NOMO-1 treated with DMSO at 0.1 percent for 48 hours (cell line): ENCODE results near the gene SASH1.

ENCODE experiments used
- DNase-seq: peaks from one replicate; lab custom pipeline; 2025; ENCODE audit not compliant: unreplicated experiment; lab: John Stamatoyannopoulos, UW

SASH1 gene

GRCh38 chr6:148455225-148455624 is 112.6 kb downstream of the SASH1 start:
- no peak for DNase-seq

GRCh38 chr6:148455674-148456558 is 113.3 kb downstream of the SASH1 start:
- no peak for DNase-seq

- no peak for DNase-seq
Measured at GRCh38 chr6:148457137-148457842, 114.7 kb downstream of the SASH1 start.

- DNase-seq = no peak
Measured at GRCh38 chr6:148457843-148458159, 115.2 kb downstream of the SASH1 start.

GRCh38 chr6:148459238-148459637 is 116.6 kb downstream of the SASH1 start:
- no peak for DNase-seq

GRCh38 chr6:148460876-148461646 is 118.4 kb downstream of the SASH1 start:
- no peak for DNase-seq

- no peak for DNase-seq
Measured at GRCh38 chr6:148461986-148462577, 119.4 kb downstream of the SASH1 start.

GRCh38 chr6:148463671-148464070 is 121.0 kb downstream of the SASH1 start:
- DNase-seq = no peak

- peak; percentile 72 for DNase-seq
Measured at GRCh38 chr6:148464319-148465010, 121.8 kb downstream of the SASH1 start.

GRCh38 chr6:148465011-148465335 is 122.3 kb downstream of the SASH1 start:
- no peak for DNase-seq

- DNase-seq = no peak
Measured at GRCh38 chr6:148465670-148466069, 123.0 kb downstream of the SASH1 start.

GRCh38 chr6:148466158-148466557 is 123.5 kb downstream of the SASH1 start:
- no peak for DNase-seq

- DNase-seq = no peak
Measured at GRCh38 chr6:148467926-148468325, 125.3 kb downstream of the SASH1 start.

- no peak for DNase-seq
Measured at GRCh38 chr6:148470156-148470555, 127.5 kb downstream of the SASH1 start.

- DNase-seq = no peak
Measured at GRCh38 chr6:148470606-148471465, 128.2 kb downstream of the SASH1 start.

GRCh38 chr6:148471624-148472159 is 129.1 kb downstream of the SASH1 start:
- DNase-seq = no peak

- DNase-seq = no peak
Measured at GRCh38 chr6:148472171-148473105, 129.8 kb downstream of the SASH1 start.

- DNase-seq = no peak
Measured at GRCh38 chr6:148479497-148479896, 136.9 kb downstream of the SASH1 start.

GRCh38 chr6:148487461-148487860 is 144.8 kb downstream of the SASH1 start:
- no peak for DNase-seq
